Astrocyte of the cerebellum (primary cell): ENCODE measurements around the gene ARIH2.

Source experiments
- DNase-seq: peaks from one replicate; pipeline ENCODE4 v3.0.0-alpha.2; 2011; ENCODE audit warnings: low read depth
- H3K4me3 ChIP-seq: 2 replicates; pipeline ENCODE4 v1.5.1; 2011; ENCODE audit warnings: mild to moderate bottlenecking, low read depth, low read length, moderate library complexity
- CTCF ChIP-seq: IDR thresholded peaks from 2 replicates; pipeline ENCODE4 v1.5.1; 2012; ENCODE audit warnings: low read length, low read depth, moderate library complexity, mild to moderate bottlenecking; ENCODE audit errors: missing control alignments
- in situ Hi-C: cut with HindIII; loops from 2 replicates; pipeline ENCODE4 v1.10.0; 2017; ENCODE audit warnings: low sequenced_read_pairs

The ARIH2 gene

GRCh38 chr3:48885753-48886152, 32.9 kb upstream of the ARIH2 start:
- in situ Hi-C loops, result no loop called here
- H3K4me3 ChIP-seq, result no peak overlapping the region
- no peak for TF ChIP-seq CTCF
- no peak for DNase-seq

GRCh38 chr3:48891606-48892005, 27.0 kb upstream of the ARIH2 start:
- H3K4me3 ChIP-seq, result no peak overlapping the region
- no peak for DNase-seq
- TF ChIP-seq CTCF, result no peak
- in situ Hi-C loops, result no loop called here

- TF ChIP-seq CTCF, result no peak
- in situ Hi-C loops, result no loop called here
- no peak for DNase-seq
- no peak overlapping the region for H3K4me3 ChIP-seq
Measured at GRCh38 chr3:48894516-48894915, 24.1 kb upstream of the ARIH2 start.

- in situ Hi-C loops, result no loop called here
- peak; percentile 18 for DNase-seq
- no peak for TF ChIP-seq CTCF
- H3K4me3 ChIP-seq, result no peak overlapping the region
Measured at GRCh38 chr3:48896936-48897335, 21.7 kb upstream of the ARIH2 start.

GRCh38 chr3:48897460-48898376, 20.9 kb upstream of the ARIH2 start:
- TF ChIP-seq CTCF, result no peak
- no peak for DNase-seq
- in situ Hi-C loops, result no loop called here
- H3K4me3 ChIP-seq, result peak overlapping the region; percentile 62

GRCh38 chr3:48898383-48899234, 20.0 kb upstream of the ARIH2 start, which contains the start of gene SLC25A20:
Gene SLC25A20 (minus strand): TSS chr3:48898882. CDS start chr3:48898794, 88 bp downstream.
- H3K4me3 ChIP-seq, result peak within 1 kb of the TSS; percentile 62
- peak; percentile 39 for DNase-seq
- peak; percentile 3 for TF ChIP-seq CTCF
- in situ Hi-C loops, result no loop called here
